ENCODE measurements around the gene CNTNAP2. TPM values are rescaled to one million over a fixed set of nuclear protein-coding genes. Genes with fewer than 3 reads are reported as not detected.

Gene CNTNAP2
- total RNA-seq, 2 experiments from 2014 or later, result 0.28 TPM; not detected in 1

GRCh38 chr7:148262721-148263229 lies 2146.2 kb downstream of the CNTNAP2 start:
- H3K9me2 ChIP-seq (ENCODE audit: insufficient read depth, low read length), result no peaks in the 10 kb centered on the region

GRCh38 chr7:148264933-148265557 lies 2148.4 kb downstream of the CNTNAP2 start:
- H2AFZ ChIP-seq (ENCODE audit: low read length), result no peak overlapping the region

More at GRCh38 chr7:148262721-148263229, 2146.2 kb downstream of the CNTNAP2 start:
- no peak overlapping the region for H3K4me3 ChIP-seq (ENCODE audit: low read depth, low read length, poor library complexity, severe bottlenecking)
- H3K4me2 ChIP-seq (ENCODE audit: low read length), result no peak overlapping the region
- H3K9me3 ChIP-seq (ENCODE audit: low read length), result no peaks in the 10 kb centered on the region
- no peaks in the 10 kb centered on the region for H3K4me1 ChIP-seq (ENCODE audit: insufficient read depth, low read length, poor library complexity, severe bottlenecking)
- H4K20me1 ChIP-seq (ENCODE audit: insufficient read depth, low read length), result no peaks in the 10 kb centered on the region
- no peak for TF ChIP-seq EZH2phosphoT487 (IDR thresholded peaks at IDR 0.05; ENCODE audit: borderline replicate concordance, low read depth, low read length)
- TF ChIP-seq CTCF (conservative IDR thresholded peaks at IDR 0.05; ENCODE audit: low read length), result peak; percentile 94
- peak; percentile 51 for DNase-seq (ENCODE audit: low spot score)
- no peak overlapping the region for H3K27ac ChIP-seq (ENCODE audit: low read depth, low read length, poor library complexity, severe bottlenecking)
- no peak overlapping the region for H2AFZ ChIP-seq (ENCODE audit: low read length)
- CTCF ChIA-PET (ENCODE audit: unreplicated experiment), result no interaction called here
- POLR2A ChIA-PET, result interaction anchor here (0.6 kb wide), 1 partner anchor 275 kb away, joined by 3 read pairs; no protein-coding TSS in a partner anchor
- BruUV-seq (replicated peaks), result no TSS peak
- no peaks in the 10 kb centered on the region for H3K79me2 ChIP-seq (ENCODE audit: insufficient read depth, low read depth, low read length)
- no peaks in the 10 kb centered on the region for H3K36me3 ChIP-seq (ENCODE audit: insufficient read depth, low read length)
- intact Hi-C loops (cut with micrococcal nuclease; ENCODE audit: unreplicated experiment), result loop anchor here (5.0 kb wide), 1 partner anchor 225 kb away; no protein-coding TSS in a partner anchor

More at GRCh38 chr7:148264933-148265557, 2148.4 kb downstream of the CNTNAP2 start:
- BruUV-seq (replicated peaks), result no TSS peak
- Histone ChIP-seq H3K79me2 (ENCODE audit: insufficient read depth, low read depth, low read length) (no peaks in the 10 kb centered on the region), H4K20me1 (ENCODE audit: insufficient read depth, low read length) (no peaks in the 10 kb centered on the region), H3K4me2 (ENCODE audit: low read length) (no peak overlapping the region), H3K4me1 (ENCODE audit: insufficient read depth, low read length, poor library complexity, severe bottlenecking) (no peaks in the 10 kb centered on the region), H3K36me3 (ENCODE audit: insufficient read depth, low read length) (no peaks in the 10 kb centered on the region), H3K9me2 (ENCODE audit: insufficient read depth, low read length) (no peaks in the 10 kb centered on the region), H3K9me3 (ENCODE audit: low read length) (no peaks in the 10 kb centered on the region), H3K4me3 (ENCODE audit: low read depth, low read length, poor library complexity, severe bottlenecking) (no peak overlapping the region), H3K27ac (ENCODE audit: low read depth, low read length, poor library complexity, severe bottlenecking) (no peak overlapping the region)
- peak; percentile 56 for DNase-seq (ENCODE audit: low spot score)
- ChIA-PET POLR2A (interaction anchor here (0.6 kb wide), 2 partner anchors 39 to 151 kb away, joined by 3 read pairs; no protein-coding TSS in a partner anchor), CTCF (ENCODE audit: unreplicated experiment) (interaction anchor here (0.8 to 1.3 kb wide), 2 partner anchors 12 to 20 kb away, joined by 3 to 4 read pairs; no protein-coding TSS in a partner anchor)
- TF ChIP-seq EZH2phosphoT487 (IDR thresholded peaks at IDR 0.05; ENCODE audit: borderline replicate concordance, low read depth, low read length) (no peak), CTCF (conservative IDR thresholded peaks at IDR 0.05; ENCODE audit: low read length) (peak; percentile 82)
- intact Hi-C loops (cut with micrococcal nuclease; ENCODE audit: unreplicated experiment), result loop anchor here (1.0 to 5.0 kb wide), 4 partner anchors 222 to 702 kb away; no protein-coding TSS in a partner anchor
